Astrocyte (in vitro differentiated cells and primary cell): Measurements from ENCODE around the gene GABBR2. TPM values are rescaled to one million over a fixed set of nuclear protein-coding genes. Genes with fewer than 3 reads are reported as not detected.

Experiments used
- DNase-seq: peaks from one replicate; pipeline ENCODE4 v3.0.0-alpha.2; 2010; ENCODE audit warnings: low read depth
- FAIRE-seq: peaks from 2 replicates; lab custom pipeline; 2011; peaks lifted over from hg19 to GRCh38; lab: Jason Lieb, UNC
- H2AFZ ChIP-seq: 2 replicates; pipeline ENCODE4 v1.6.0; 2012; ENCODE audit warnings: low read depth, low read length, inconsistent platforms
- H3K27ac ChIP-seq: 2 replicates; pipeline ENCODE4 v1.5.1; 2011; ENCODE audit warnings: low read depth, low read length, inconsistent platforms
- H3K27me3 ChIP-seq: 2 replicates; pipeline ENCODE4 v1.6.0; 2011; ENCODE audit warnings: low read length, inconsistent platforms; ENCODE audit not compliant: insufficient read depth
- H3K36me3 ChIP-seq: 2 replicates; pipeline ENCODE4 v1.5.1; 2011; ENCODE audit warnings: low read length, inconsistent platforms; ENCODE audit not compliant: insufficient read depth
- H3K4me1 ChIP-seq: 2 replicates; pipeline ENCODE4 v1.5.1; 2011; ENCODE audit warnings: low read length, inconsistent platforms; ENCODE audit not compliant: insufficient read depth
- H3K4me2 ChIP-seq: 2 replicates; pipeline ENCODE4 v1.6.0; 2012; ENCODE audit warnings: low read length, inconsistent platforms
- H3K4me3 ChIP-seq: 2 replicates; pipeline ENCODE4 v1.5.1; 2011; ENCODE audit warnings: low read depth, mild to moderate bottlenecking, low read length, inconsistent platforms; ENCODE audit not compliant: insufficient read depth
- H3K79me2 ChIP-seq: 2 replicates; pipeline ENCODE4 v1.6.0; 2012; ENCODE audit warnings: mild to moderate bottlenecking, low read length, inconsistent platforms; ENCODE audit not compliant: insufficient read depth
- H3K9ac ChIP-seq: 2 replicates; pipeline ENCODE4 v1.6.0; 2012; ENCODE audit warnings: mild to moderate bottlenecking, low read length, inconsistent platforms
- H3K9me3 ChIP-seq: 2 replicates; pipeline ENCODE4 v1.5.1; 2012; ENCODE audit warnings: low read depth, mild to moderate bottlenecking, low read length, inconsistent platforms; ENCODE audit not compliant: insufficient read depth
- H4K20me1 ChIP-seq: 2 replicates; pipeline ENCODE4 v1.6.0; 2012; ENCODE audit warnings: low read length, inconsistent platforms; ENCODE audit not compliant: insufficient read depth
- H3K27ac Mint-ChIP-seq: one replicate; pipeline ENCODE4 v1.8.0; 2021; ENCODE audit warnings: mild to moderate bottlenecking, mixed read lengths; ENCODE audit not compliant: unreplicated experiment
- H3K27me3 Mint-ChIP-seq: one replicate; pipeline ENCODE4 v1.8.0; 2021; ENCODE audit warnings: low read depth, mixed read lengths; ENCODE audit not compliant: unreplicated experiment
- H3K36me3 Mint-ChIP-seq: one replicate; pipeline ENCODE4 v1.8.0; 2021; ENCODE audit warnings: low read depth, mixed read lengths; ENCODE audit not compliant: unreplicated experiment
- H3K4me1 Mint-ChIP-seq: one replicate; pipeline ENCODE4 v1.8.0; 2021; ENCODE audit warnings: low read depth, mixed read lengths; ENCODE audit not compliant: unreplicated experiment
- H3K4me3 Mint-ChIP-seq: one replicate; pipeline ENCODE4 v1.8.0; 2021; ENCODE audit warnings: mild to moderate bottlenecking, moderate library complexity, mixed read lengths; ENCODE audit not compliant: unreplicated experiment
- H3K9me3 Mint-ChIP-seq: one replicate; pipeline ENCODE4 v1.8.0; 2021; ENCODE audit warnings: mild to moderate bottlenecking, mixed read lengths; ENCODE audit not compliant: unreplicated experiment
- EZH2 ChIP-seq: IDR thresholded peaks from 2 replicates; pipeline ENCODE4 v1.6.1; 2012; ENCODE audit warnings: mild to moderate bottlenecking, low read length, inconsistent platforms; ENCODE audit not compliant: insufficient read depth
- total RNA-seq: library from RNA; stranded (reverse); gene quantifications from 2 replicates; pipeline ENCODE4 v1.2.1, GENCODE V29; 2021
- TF ChIP-seq, protein P1 (sequence below): IDR thresholded peaks from 2 replicates; pipeline ENCODE4 v1.5.1; 2011; ENCODE audit warnings: low read depth, mild to moderate bottlenecking, inconsistent platforms, low read length, moderate library complexity; ENCODE audit not compliant: insufficient read depth

The GABBR2 gene
- total RNA-seq, 1 donor from 2014 or later = 2.0 TPM

DNA sequence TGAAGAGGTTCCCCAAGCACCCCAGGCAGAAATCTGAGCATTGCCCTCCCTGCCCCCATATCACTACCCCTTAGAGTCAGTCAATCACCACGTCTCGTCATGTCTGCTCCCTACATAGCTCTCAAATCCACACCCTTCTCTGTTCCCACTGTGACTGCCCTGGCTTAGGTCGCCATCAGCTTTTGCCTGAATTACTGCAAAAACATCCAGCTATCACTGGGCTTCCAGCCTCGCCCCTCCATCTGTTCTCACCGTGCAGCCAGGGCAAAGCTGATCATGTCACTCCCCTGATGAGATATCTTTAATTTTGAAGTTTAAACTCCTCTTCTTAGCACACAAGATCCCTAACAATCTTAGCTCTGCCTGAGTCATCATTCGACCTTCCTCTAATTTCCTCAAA is 363.7 kb downstream of the GABBR2 start:
- H3K4me3 Mint-ChIP-seq = no peak overlapping the region
- H3K9me3 Mint-ChIP-seq = no peaks in the 10 kb centered on the region
- TF ChIP-seq EZH2 = no peak
- TF ChIP-seq, protein P1, sequence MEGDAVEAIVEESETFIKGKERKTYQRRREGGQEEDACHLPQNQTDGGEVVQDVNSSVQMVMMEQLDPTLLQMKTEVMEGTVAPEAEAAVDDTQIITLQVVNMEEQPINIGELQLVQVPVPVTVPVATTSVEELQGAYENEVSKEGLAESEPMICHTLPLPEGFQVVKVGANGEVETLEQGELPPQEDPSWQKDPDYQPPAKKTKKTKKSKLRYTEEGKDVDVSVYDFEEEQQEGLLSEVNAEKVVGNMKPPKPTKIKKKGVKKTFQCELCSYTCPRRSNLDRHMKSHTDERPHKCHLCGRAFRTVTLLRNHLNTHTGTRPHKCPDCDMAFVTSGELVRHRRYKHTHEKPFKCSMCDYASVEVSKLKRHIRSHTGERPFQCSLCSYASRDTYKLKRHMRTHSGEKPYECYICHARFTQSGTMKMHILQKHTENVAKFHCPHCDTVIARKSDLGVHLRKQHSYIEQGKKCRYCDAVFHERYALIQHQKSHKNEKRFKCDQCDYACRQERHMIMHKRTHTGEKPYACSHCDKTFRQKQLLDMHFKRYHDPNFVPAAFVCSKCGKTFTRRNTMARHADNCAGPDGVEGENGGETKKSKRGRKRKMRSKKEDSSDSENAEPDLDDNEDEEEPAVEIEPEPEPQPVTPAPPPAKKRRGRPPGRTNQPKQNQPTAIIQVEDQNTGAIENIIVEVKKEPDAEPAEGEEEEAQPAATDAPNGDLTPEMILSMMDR = no peak

DNA sequence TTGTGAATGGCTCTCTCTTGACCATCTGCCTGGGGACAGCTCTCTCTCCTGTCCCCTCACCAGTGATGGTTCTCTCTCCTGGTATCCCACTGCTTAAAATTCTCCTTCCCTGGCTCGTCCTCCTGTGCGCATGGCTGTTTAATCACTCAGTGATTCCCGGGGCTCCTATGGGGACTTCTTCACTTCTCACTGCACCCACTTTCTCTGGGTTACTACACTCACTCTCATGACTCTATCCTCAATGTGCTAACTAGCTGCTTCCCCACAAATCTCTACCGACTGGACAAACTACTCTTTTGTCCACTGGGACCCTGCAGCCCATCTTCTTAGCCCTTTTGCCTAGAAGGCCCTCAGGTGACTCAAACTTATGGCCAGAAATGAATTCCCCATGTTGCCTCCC is 364.2 kb downstream of the GABBR2 start:
- DNase-seq (no peak), FAIRE-seq (no peak)
- no peaks in the 10 kb centered on the region for H3K4me1 ChIP-seq
- no peak overlapping the region for H3K27ac Mint-ChIP-seq
- H3K27me3 Mint-ChIP-seq = peaks cover 16% of the 10 kb centered on the region
- H3K9me3 ChIP-seq = no peaks in the 10 kb centered on the region
- no peak for TF ChIP-seq EZH2
- TF ChIP-seq, protein P1 = no peak
- no peaks in the 10 kb centered on the region for H3K36me3 ChIP-seq
- H3K9me3 Mint-ChIP-seq = no peaks in the 10 kb centered on the region
- no peaks in the 10 kb centered on the region for H3K79me2 ChIP-seq
- H4K20me1 ChIP-seq = no peaks in the 10 kb centered on the region
- no peak overlapping the region for H3K4me3 Mint-ChIP-seq
- H3K4me3 ChIP-seq = no peak overlapping the region
- H2AFZ ChIP-seq = no peak overlapping the region
- no peak overlapping the region for H3K4me2 ChIP-seq
- H3K36me3 Mint-ChIP-seq = no peaks in the 10 kb centered on the region
- no peak overlapping the region for H3K9ac ChIP-seq
- peaks cover 12% of the 10 kb centered on the region for H3K27me3 ChIP-seq
- H3K4me1 Mint-ChIP-seq = peaks cover 5% of the 10 kb centered on the region
- H3K27ac ChIP-seq = no peak overlapping the region

More for the DNA sequence above, 363.7 kb downstream of the GABBR2 start:
- no peak overlapping the region for H3K9ac ChIP-seq
- H4K20me1 ChIP-seq = no peaks in the 10 kb centered on the region
- H3K27ac Mint-ChIP-seq = no peak overlapping the region
- H3K4me1 Mint-ChIP-seq = peaks cover 5% of the 10 kb centered on the region
- FAIRE-seq (no peak), DNase-seq (no peak)
- no peaks in the 10 kb centered on the region for H3K36me3 ChIP-seq
- no peaks in the 10 kb centered on the region for H3K79me2 ChIP-seq
- no peak overlapping the region for H2AFZ ChIP-seq
- H3K36me3 Mint-ChIP-seq = no peaks in the 10 kb centered on the region
- H3K27me3 ChIP-seq = peaks cover 12% of the 10 kb centered on the region
- no peak overlapping the region for H3K27ac ChIP-seq
- H3K4me3 ChIP-seq = no peak overlapping the region
- H3K9me3 ChIP-seq = no peaks in the 10 kb centered on the region
- peaks cover 14% of the 10 kb centered on the region for H3K27me3 Mint-ChIP-seq
- H3K4me2 ChIP-seq = no peak overlapping the region
- no peaks in the 10 kb centered on the region for H3K4me1 ChIP-seq

DNA sequence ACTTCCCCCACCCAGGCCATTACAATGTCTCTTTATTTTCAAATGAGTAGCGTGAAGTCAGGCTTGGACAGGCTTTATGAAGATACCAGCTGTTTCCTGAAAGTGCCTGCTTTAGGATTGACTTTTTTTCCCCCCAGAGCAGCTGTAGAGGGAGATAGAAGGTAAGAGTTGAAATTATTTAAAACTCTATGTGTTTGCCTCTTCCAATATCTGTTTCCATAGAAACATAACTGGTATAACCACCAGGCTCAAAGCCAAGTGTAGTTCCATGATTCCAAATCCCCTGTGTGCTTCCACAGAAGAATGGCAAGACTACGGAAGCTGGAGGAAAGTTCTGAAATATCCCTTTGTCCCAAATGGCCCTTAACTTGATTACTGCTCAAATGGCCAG is 365.9 kb downstream of the GABBR2 start:
- no peaks in the 10 kb centered on the region for H3K9me3 ChIP-seq
- no peak for DNase-seq
- peaks cover 12% of the 10 kb centered on the region for H3K27me3 ChIP-seq
- no peak for TF ChIP-seq EZH2
- TF ChIP-seq, protein P1 = no peak
- no peak overlapping the region for H3K4me3 Mint-ChIP-seq
- no peaks in the 10 kb centered on the region for H3K4me1 ChIP-seq
- H4K20me1 ChIP-seq = no peaks in the 10 kb centered on the region
- no peaks in the 10 kb centered on the region for H3K36me3 ChIP-seq
- H3K4me1 Mint-ChIP-seq = peaks cover 5% of the 10 kb centered on the region
- no peak overlapping the region for H3K9ac ChIP-seq
- no peaks in the 10 kb centered on the region for H3K36me3 Mint-ChIP-seq
- no peak overlapping the region for H3K4me3 ChIP-seq
- no peak overlapping the region for H3K27ac ChIP-seq
- H3K4me2 ChIP-seq = no peak overlapping the region
- H3K79me2 ChIP-seq = no peaks in the 10 kb centered on the region
- H3K27ac Mint-ChIP-seq = no peak overlapping the region
- no peak overlapping the region for H2AFZ ChIP-seq
- no peak for FAIRE-seq
- H3K9me3 Mint-ChIP-seq = no peaks in the 10 kb centered on the region
- peaks cover 16% of the 10 kb centered on the region for H3K27me3 Mint-ChIP-seq
